Esophagus mucosa (tissue), 1 donor: ENCODE results near the gene RNFT2. TPM values are rescaled to one million over a fixed set of nuclear protein-coding genes. Genes with fewer than 3 reads are reported as not detected.
A peak's percentile ranks its signal among the peaks of the same experiment; 100 is the strongest.

Source experiments
- ATAC-seq: fragments of 200-7000 bp; cut with Tn5 transposase; one replicate; pipeline ENCODE4 v1.9.1; 2020
- total RNA-seq: library from RNA; stranded (reverse); gene quantifications from one replicate; pipeline ENCODE4 v1.2.4, GENCODE V29; 2023
- donor health status: DM: yes; HTN: yes; CAD: no.

RNFT2 gene
- total RNA-seq, 1 donor from 2014 or later: 1.1 TPM

DNA sequence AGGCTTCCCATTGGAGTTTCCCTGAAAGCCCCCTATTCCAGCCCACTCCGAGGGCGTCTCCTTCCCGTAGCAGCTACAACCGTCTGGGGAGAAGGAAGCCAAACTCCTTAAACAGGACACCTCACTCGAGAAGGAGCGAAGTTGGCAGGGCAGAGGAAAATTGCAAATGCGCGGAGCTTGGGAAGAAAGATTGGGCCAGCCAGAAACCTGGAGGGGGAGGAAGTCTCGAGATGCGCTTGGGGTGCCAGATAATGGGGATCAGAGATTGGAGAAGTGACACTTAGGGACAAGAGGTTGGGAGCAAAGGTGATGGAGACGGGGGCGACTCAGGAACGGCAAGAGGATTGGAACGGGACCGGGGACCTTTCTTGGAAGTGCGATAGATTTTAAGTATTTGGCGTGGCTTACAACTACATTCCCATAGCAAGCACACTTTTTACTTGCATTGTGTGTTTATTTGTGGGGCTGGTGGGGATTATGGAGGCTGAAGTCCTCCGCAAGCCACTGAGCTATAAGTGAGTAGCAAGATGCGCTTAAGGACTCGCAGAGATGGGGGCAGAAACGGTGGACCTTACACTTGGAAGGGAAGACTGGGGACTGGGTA lies 142.2 kb downstream of the RNFT2 start:
- no peak for ATAC-seq

DNA sequence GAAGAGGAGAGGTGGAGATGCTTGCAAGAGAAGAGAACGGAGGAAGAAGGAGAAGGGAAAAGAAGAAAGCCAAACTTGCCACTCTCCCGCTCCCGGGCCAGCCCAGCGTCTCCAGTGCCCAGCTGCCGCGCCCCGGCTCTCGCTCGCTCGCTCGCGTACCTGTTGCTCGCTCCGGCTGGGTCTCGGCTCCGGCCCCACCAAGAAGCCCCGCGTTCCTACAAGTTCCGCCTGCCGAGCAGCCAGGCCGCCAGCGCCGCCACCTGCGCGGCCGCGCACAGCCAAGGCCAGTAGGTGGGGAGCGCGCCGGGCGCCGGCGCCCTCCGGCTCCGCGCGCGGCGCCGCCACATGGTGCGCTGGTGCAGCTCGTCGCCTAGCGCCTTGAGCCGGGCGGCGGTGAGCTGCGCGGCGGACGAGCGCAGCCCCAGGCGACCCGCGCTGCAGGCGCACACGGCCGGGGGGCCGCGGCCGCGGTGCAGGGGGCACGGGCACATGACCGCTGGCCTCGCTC lies 142.8 kb downstream of the RNFT2 start:
- ATAC-seq: peak; percentile 49

DNA sequence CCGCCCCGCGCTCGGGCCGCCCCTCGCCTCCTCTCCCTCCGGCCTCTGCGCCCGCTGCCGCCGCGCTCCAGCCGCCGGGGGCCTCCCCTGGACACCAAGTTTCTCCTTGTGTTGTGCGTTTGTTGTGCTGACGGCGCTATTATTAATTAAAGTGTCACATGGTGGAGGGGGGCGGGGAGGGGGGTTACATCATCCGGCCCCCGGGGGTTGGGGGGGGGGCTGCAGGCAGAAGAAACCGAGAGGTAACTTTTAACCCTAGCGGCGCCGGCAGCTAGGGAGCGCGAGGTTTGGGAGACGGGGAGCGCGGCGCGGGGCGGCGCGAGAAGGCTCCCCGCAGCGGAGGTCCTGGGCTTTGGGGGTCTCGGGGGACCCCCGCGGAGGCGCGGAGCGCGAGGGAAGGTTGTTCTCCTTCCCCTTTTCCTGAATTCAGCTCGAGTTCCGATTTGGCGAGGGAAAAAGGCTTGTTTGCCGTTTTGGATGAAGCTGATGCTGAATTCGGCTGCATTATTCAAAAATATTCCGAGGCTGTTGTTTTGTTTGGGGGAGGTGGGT lies 143.3 kb downstream of the RNFT2 start, which contains the start of gene HRK:
Gene HRK (minus strand): TSS at position 117 of the 552 bp plus-strand sequence. CDS start 134 bp downstream, outside the sequence.
- no peak for ATAC-seq

DNA sequence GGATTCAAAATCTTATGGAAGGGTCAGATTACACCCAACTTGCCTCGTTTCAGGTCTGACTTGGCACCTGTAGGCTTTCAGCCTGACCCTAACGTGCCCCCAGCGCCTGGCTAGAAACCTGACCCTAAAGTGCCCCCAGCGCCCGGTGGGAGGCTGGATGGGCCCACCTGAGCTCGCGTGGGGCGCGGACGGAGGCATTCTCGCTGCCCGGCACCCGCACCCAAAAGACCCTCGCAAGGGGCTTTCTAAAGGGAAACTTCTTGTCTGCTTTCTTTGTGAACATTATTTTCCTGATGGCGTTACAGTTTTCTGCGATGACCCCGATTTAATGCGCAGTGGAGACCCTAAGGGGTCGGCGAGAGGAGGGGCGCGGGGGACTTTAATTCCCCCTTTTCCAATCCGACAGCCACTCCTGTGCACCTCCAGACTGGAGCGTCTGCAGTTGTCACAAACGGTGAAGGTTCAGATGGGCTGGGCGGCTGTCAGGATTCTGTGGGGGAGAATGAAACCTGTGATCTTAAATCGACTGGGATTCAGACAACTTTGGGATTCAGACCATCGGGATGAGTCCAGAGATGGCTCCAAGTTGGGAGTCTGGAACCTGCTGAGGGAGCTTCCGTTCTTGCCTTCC lies 143.9 kb downstream of the RNFT2 start:
- no peak for ATAC-seq

DNA sequence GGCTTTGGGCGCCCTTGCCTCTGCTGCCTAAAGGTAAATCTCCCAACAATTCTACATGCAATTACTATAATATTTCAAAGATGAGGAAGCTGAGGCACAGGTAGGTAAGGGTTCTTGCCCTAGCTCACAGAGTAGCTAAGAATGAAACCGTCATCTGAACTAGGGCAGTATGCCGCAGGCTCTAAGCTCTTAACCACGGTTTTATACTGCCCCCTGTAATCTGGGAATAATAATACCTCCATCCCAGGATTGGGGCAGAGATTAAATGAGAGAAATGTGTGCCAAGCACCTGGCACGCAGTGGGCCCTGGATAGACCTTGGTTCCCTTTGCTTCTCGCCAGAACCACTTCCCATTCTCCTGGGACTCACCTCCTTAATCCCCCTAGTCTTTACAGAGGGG lies 144.6 kb downstream of the RNFT2 start:
- ATAC-seq: no peak

DNA sequence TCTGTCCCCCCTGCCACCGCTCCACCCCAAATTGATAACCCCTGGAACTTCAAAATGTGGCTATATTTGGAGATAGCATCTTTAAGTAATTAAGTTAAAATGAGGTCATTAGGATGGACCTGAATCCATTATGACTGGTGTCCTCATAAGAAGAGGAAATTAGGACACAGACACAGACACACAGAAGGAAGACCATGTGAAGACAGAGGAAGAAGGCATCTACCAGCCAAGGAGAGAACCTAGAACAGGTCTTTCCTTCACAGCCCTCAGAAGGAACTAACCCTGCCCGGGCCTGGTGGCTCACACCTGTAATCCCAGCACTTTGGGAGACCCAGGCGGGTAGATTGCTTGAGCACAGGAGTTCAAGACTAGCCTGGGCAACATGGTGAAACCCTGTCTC lies 146.8 kb downstream of the RNFT2 start:
- no peak for ATAC-seq

DNA sequence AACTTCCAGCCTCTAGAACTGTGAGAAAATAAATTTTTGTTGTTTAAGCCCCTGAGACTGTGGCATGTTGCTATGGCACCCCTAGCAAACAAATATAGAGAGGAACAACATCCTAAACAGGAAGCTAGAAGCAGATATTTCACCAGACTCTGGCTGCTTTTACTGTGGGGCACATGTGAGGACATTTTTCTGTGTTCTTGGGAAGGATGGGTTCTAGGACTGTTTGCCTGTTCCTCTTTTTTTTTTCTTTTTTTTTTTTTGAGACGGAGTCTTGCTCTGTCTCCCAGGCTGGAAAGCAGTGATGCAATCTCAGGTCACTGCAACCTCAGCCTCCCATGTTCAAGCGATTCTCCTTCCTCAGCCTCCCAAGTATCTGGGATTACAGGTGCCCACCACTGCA lies 147.4 kb downstream of the RNFT2 start:
- ATAC-seq: no peak

DNA sequence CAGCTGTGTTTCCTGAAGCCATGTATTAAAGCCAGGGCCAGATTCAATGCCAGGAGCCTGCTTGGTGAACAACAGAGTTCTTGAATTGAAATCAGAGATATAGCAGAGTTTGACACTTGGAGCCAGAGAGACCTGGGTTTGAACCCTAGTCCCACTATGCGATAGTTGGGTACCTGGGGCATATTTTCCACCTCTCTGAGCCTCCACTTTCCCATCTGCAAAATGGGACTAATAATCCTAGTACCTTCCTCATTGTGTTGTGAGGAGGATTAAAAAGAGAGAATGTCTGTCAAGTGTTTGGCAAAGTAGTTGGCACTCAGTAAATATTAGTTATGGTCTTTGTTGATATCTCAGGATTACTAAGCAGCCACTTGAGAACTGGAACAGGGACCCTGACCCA lies 149.1 kb downstream of the RNFT2 start:
- no peak for ATAC-seq

DNA sequence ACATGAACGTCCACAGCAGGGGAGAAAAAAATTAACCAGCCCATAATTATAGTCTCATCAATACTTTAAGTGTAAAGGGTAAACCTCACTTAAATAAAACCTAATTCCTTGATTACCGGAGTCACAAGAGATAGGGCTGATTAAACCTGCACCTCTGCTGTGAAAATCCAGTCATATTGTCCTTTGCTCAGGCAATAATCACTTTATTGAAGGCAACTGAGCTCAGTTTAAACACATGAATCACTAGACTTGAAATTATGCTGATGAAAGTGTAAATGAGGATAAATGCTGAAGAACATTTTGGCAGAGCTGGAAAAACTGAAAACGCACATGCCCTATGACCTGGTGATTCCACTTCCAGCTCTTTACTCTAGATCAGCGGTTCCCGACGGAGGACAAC lies 149.8 kb downstream of the RNFT2 start:
- ATAC-seq: no peak

DNA sequence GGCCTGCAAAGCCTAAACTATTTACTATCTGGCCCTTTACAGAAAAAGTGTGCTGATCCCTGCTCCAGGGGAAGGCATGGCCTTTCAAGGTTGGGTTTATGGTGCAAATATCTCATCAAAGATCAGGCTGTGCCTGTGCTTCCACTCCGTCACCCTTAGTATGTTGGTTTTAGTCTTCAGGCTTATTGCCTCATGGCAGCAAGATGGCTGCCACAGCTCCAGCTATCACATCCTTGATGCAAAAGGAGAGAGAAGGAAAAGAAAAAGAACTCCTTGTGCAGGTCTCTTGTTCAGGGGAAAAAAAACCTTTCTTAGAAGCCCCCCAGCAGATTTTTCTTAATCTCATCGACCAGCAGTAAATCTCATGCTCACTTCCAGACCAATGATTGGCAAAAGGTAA lies 152.2 kb downstream of the RNFT2 start:
- no peak for ATAC-seq

DNA sequence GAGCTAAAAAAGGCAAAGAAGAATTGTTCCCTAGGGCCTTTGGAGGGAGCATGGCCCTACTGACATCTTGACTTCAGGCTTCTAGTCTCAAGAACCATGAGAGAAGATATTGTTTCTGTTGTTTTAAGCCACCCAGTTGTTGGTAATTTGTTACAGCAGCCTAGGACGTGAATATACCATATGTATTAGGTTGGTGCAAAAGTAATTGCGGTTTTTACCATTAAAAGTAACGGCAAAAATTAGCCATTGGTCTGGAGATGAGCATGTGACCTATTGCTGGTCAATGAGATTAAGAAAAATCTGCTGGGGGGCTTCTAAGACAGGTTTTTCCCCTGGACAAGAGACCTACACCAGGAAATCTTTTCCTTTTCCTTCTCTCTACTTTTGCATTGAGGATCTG lies 152.9 kb downstream of the RNFT2 start:
- no peak for ATAC-seq

DNA sequence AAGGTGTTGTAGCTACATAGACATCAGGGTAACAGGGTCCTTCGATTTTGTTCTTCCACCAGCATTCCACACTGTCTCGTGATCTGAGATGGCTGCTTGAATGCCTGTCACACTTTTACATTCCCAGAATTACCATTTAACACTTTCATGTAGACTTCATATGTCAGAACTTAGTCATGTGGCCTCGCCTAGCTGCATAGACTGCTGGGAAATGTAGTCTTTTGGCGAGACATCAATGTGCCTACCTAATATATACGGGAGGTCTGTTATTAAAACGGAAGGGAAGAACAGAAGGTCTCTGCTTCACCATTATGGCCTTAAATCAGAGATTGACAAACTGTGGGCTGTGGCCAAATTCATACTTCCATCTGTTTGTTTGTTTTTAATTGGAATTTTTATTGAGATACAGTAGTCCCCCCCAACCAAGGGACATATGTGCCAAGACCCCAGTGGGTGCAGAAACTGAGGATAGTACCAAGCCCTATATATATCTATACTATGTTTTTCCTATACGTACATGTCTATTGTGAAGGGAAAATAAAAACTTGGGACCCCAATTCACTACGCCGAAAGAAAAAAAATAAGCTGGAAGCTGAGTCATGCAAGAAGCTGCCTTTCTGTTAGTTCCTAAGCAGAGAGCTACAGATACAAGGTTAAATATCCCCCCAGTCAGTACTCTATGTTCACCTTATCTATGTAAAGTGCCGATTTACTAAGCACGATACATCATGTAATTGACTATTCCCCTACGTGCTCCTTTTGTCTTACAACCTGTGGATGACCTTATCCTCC lies 154.4 kb downstream of the RNFT2 start:
- no peak for ATAC-seq

DNA sequence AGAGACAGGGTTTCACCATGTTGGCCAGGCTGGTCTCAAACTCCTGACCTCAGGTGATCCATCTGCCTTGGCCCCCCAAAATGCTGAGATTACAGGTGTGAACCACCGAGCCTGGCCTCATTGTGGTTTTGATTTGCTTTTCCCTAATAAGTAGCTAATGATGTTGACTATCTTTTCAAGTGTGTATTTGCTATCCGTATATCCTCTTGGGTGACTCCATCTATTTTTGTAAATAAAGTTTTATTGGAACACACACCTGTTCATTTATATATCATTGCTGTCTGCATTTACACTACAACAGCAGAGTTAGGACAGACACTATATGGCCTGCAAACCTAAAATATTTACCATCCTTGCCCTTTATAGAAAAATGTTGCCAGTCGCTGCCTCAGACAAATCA lies 156.8 kb downstream of the RNFT2 start:
- no peak for ATAC-seq

DNA sequence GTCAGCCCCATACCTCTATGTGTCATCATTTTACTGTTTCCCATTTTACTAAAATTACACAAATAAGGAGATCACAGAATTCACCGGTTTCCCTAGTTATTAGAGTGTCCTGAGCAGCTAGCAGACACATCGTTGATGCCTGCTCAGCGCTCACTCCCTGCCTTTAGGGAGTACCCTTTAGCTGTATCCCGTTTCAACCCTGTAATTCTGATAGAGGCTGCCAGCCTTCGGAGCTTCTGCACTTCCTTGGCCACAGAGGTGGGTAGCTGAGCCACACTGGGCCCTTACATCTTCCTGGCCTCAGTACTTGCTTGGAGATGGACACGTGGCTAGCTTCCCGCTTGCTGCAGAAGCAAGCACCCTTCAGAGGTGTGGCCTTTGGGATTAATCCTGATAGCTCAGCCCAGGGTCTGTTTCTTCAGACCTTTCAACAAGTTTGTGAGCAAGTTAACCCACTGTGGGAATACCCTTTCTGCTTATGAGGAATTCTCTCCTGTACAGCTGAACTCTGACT lies 158.4 kb downstream of the RNFT2 start:
- no peak for ATAC-seq

DNA sequence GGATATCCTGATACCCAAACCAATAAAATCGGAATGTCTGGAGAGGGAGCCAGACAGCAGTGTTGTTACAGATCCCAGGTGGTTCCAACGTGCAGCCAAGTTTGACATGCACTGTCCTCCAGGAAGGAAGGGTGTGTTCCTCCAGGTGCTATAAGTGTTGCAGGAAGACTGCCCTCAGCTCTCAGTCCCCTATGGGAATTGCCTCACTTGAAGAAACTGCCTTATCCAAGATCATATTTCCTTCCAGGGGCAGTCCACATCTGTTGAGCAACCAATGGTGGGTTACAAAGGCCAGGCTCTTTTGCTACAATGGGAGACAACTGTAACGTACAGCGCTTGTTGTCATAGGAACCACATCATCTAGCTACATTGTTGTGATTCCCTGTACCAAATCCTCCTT lies 159.4 kb downstream of the RNFT2 start:
- no peak for ATAC-seq

DNA sequence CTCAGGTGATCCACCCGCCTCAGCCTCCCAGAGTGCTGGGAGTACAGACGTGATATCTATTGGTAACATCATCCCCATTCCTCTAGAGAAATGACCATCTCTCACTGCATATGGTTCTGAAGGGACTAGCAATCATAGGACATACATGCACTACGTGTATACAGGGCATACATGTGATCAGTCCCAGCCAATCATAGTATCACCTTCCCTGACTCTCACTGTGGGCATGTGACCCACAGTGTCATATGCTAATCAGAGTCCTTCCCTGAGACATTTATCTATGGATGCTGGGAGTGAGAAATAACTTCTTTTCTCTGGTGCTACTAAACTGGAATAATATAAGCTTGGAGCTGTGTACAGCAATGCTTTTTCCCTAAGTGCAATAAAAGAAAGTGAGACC lies 160.6 kb downstream of the RNFT2 start:
- no peak for ATAC-seq

DNA sequence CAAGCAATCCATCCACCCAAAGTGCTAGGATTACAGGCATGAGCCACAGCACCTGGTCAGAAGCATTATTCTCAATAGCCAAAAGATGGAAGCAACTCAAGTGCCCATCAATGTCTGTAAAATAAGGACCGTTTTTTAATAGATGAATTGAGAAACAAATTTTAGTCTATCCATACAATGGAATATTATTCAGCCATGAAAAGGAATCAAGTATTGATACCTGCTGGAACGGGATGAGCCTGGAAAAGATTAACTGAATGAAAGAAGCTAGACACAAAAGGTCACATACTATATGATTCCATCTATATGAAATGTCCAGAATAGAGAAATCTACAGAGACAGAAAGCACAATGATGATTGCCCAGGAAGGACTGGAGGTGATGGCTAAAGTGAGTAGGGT lies 163.5 kb downstream of the RNFT2 start:
- no peak for ATAC-seq

Other genes with a start within 250 kb of the RNFT2 start
- gene MAP1LC3B2, start 178.9 kb upstream of the RNFT2 start, total RNA-seq: 2.3 TPM
- 22.7 TPM for gene SPRING1, start 246 bp upstream of the RNFT2 start, total RNA-seq
- gene HRK, start 143.1 kb downstream of the RNFT2 start, total RNA-seq: 1.5 TPM
- gene FBXW8, start 172.6 kb downstream of the RNFT2 start, total RNA-seq: 8.0 TPM